Right atrium auricular region (tissue), 2 donors: ENCODE results near the gene PDZRN3. TPM values are rescaled to one million over a fixed set of nuclear protein-coding genes. Genes with fewer than 3 reads are reported as not detected.

Source experiments
- DNase-seq: peaks from one replicate; pipeline ENCODE4 v3.0.0-alpha.2; 2019; ENCODE audit warnings: low spot score
- H3K27ac ChIP-seq, 2 donors: fragments of 200-600 bp; sonication (generic); 1 replicate in 1 of 2; 2 replicates in 1 of 2; pipeline ENCODE4 v1.5.1; 2016 to 2019
- H3K27me3 ChIP-seq, 2 donors: fragments of 200-600 bp; sonication (generic); one replicate each; pipeline versions ENCODE4 v1.5.1 to v1.6.0; 2017 to 2019
- H3K36me3 ChIP-seq: fragments of 200-600 bp; sonication (generic); one replicate; pipeline ENCODE4 v1.5.1; 2016
- H3K4me1 ChIP-seq, 2 donors: fragments of 200-600 bp; sonication (generic); one replicate each; pipeline versions ENCODE4 v1.5.1 to v1.6.0; 2017 to 2019
- H3K4me3 ChIP-seq, 2 donors: fragments of 200-600 bp; sonication (generic); 1 replicate in 1 of 2; 2 replicates in 1 of 2; pipeline ENCODE4 v1.5.1; 2017 to 2019; ENCODE audit warnings: mild to moderate bottlenecking in 1 of 2, moderate library complexity in 1 of 2
- H3K9me3 ChIP-seq, 2 donors: fragments of 200-600 bp; sonication (generic); one replicate each; pipeline ENCODE4 v1.5.1; 2019
- total RNA-seq, 2 donors: library from RNA; depleted of rRNA; stranded (reverse); fragments of >200 nt; gene quantifications; one replicate each; pipeline ENCODE4 v1.1.0, GENCODE V29; 2016
- TF ChIP-seq, protein P1 (sequence below), 2 donors: fragments of 200-600 bp; sonication (generic); IDR thresholded peaks; one replicate each; pipeline ENCODE4 v1.5.1; 2019; ENCODE audit warnings: antibody characterized with exemption in 2 of 2

The PDZRN3 gene
- total RNA-seq, 2 donors from 2014 or later: 66.8 to 87.4 TPM

DNA sequence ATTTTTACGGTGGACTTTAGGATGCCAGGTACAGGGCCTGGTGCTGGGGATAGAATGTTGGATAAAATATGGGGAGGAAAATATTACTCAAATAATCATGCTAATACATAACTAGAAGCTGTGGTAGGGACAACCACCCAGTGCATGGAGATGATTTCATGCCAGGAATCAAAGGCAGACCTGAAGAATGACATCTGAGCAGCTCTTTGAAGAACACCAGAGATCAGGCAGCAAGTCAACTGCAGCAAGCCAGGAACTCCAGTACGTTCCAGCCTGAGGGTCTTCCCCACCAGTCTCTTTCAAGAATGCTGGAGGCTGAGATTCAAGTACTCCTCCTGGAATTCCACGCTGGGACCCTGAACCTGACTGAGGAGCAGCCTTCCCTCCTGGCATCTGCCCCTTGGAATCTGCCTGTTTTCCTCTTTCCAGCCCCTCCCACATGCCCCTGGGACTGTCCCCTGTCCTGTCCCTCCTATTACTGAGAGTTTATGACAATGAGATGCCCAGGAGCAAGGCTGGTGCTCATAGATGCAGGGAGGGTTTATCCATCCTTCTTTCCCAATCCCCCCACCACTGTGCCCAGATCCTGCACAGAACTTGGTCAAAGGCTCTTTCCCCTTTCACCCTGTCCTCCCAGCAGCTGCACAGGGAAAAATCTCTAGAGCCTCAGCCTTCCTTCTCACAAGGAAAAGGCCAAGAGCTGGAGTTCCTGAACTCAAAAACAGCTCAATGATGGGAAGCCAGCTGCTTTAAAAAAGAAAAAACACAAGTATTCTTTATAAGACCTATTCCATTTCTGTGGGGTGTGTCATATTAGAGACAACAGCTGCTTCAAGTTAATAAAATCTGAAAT lies 68.0 kb downstream of the PDZRN3 start:
- Histone ChIP-seq H3K4me1 (peaks cover 0 to 45% of the 10 kb centered on the region in 2 donors), H3K9me3 (no peaks in the 10 kb centered on the region), H3K4me3 (no peak overlapping the region), H3K27me3 (no peaks in the 10 kb centered on the region), H3K36me3 (no peaks in the 10 kb centered on the region), H3K27ac (peak overlapping the region; percentile 6 to 44)
- DNase-seq: no peak
- TF ChIP-seq, protein P1, sequence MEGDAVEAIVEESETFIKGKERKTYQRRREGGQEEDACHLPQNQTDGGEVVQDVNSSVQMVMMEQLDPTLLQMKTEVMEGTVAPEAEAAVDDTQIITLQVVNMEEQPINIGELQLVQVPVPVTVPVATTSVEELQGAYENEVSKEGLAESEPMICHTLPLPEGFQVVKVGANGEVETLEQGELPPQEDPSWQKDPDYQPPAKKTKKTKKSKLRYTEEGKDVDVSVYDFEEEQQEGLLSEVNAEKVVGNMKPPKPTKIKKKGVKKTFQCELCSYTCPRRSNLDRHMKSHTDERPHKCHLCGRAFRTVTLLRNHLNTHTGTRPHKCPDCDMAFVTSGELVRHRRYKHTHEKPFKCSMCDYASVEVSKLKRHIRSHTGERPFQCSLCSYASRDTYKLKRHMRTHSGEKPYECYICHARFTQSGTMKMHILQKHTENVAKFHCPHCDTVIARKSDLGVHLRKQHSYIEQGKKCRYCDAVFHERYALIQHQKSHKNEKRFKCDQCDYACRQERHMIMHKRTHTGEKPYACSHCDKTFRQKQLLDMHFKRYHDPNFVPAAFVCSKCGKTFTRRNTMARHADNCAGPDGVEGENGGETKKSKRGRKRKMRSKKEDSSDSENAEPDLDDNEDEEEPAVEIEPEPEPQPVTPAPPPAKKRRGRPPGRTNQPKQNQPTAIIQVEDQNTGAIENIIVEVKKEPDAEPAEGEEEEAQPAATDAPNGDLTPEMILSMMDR (IDR thresholded peaks at IDR 0.05): no peak

DNA sequence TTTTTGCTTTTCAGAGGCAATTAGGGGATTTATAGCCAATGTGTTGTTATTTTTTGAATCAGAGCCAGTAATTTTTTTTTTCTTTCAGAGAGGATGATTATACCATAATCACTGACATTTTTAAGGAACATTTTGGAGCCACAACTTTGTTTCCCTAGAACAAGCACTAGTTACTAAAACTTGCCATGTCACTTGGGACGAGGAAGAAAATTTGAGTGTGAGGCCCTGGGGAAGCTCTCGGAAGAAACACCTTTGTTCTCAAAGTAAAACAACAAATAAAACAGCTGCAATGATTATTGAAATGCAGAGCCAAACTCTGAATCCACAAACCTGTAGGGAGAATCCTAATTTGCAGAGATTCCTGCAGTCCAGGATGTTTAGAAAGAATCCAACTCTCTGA lies 69.7 kb downstream of the PDZRN3 start:
- no peaks in the 10 kb centered on the region for H3K9me3 ChIP-seq
- TF ChIP-seq, protein P1 (IDR thresholded peaks at IDR 0.05): no peak
- no peaks in the 10 kb centered on the region for H3K27me3 ChIP-seq
- H3K4me3 ChIP-seq: no peak overlapping the region
- H3K4me1 ChIP-seq: peaks cover 0 to 38% of the 10 kb centered on the region in 2 donors
- H3K36me3 ChIP-seq: no peaks in the 10 kb centered on the region
- no peak for DNase-seq
- peak overlapping the region; percentile 31 to 55 for H3K27ac ChIP-seq

DNA sequence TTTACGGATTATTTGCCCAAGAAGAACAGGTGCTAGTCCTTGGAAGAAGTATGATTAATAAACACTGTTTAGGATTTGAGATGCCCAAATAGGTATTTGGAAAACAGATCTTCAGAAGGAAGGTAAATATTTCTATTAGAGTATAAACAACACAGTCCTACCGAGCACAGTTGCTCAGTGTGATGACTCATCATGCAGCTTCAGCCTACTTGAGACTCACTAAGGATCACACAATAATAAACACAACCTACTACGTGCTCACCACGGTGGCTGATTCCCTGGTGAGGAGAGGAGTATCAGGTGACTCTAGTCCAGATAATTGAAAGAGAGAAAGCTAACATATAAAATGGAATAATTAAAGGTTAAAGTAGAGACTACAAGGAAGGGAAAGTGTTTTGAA lies 72.0 kb downstream of the PDZRN3 start:
- TF ChIP-seq, protein P1 (IDR thresholded peaks at IDR 0.05): no peak
- Histone ChIP-seq H3K9me3 (no peaks in the 10 kb centered on the region), H3K27ac (no peak overlapping the region), H3K36me3 (no peaks in the 10 kb centered on the region), H3K27me3 (no peaks in the 10 kb centered on the region), H3K4me1 (peaks cover 0 to 36% of the 10 kb centered on the region in 2 donors), H3K4me3 (no peak overlapping the region)
- no peak for DNase-seq

DNA sequence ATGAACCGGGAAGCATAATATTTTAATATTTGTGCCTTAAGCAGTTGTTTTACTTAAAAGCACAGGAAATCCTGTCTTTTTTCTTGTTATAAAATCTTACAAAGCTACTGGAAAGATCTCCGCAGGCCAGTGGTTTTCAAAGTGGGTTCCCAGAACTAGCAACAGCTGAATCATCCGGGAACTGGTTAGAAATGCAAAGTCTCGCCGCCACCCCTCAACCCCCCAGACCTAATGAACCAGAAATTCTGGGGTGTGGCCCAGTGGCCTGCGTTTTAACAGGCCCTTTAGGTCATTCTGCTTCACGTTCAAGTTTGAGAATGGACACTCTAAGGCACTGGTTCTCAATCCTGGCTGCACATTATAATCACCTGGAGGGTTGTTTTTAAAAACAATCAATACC lies 74.7 kb downstream of the PDZRN3 start:
- no peaks in the 10 kb centered on the region for H3K9me3 ChIP-seq
- DNase-seq: no peak
- H3K36me3 ChIP-seq: no peaks in the 10 kb centered on the region
- TF ChIP-seq, protein P1 (IDR thresholded peaks at IDR 0.05): no peak
- no peaks in the 10 kb centered on the region for H3K27me3 ChIP-seq
- peaks cover 0 to 27% of the 10 kb centered on the region in 2 donors for H3K4me1 ChIP-seq
- no peak overlapping the region for H3K27ac ChIP-seq
- H3K4me3 ChIP-seq: no peak overlapping the region

DNA sequence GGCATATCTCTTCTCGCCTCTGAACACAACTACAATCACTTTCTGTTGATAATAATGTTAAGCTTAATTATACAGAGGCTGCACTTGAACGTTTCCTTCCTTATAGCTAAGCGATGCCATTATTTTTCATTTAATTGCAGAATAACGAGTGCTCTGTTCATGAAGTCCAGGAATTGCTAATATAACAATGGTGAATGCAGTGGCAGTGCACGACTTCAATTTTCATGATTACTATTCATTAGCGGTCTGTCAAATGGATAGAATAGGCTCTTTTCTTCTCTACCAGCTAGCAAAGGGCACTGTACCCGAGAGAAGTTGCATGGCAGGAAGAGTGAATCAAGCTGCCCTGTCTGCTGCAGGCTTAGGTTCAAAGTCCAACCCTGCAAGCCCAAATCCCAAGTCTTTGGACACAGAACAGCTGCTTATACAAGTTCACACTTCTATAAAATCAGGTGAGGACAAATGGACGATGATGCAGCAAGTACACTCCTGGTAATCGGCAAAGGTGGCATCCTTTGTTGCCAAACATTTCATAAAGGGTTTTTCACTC lies 75.6 kb downstream of the PDZRN3 start:
- no peaks in the 10 kb centered on the region for H3K36me3 ChIP-seq
- H3K9me3 ChIP-seq: no peaks in the 10 kb centered on the region
- no peak for DNase-seq
- peaks cover 0 to 24% of the 10 kb centered on the region in 2 donors for H3K4me1 ChIP-seq
- TF ChIP-seq, protein P1 (IDR thresholded peaks at IDR 0.05): no peak
- no peaks in the 10 kb centered on the region for H3K27me3 ChIP-seq
- H3K4me3 ChIP-seq: no peak overlapping the region
- H3K27ac ChIP-seq: no peak overlapping the region
